NCI-H2107 (cell line): ENCODE data around the gene POLR2C.
A peak's percentile ranks its signal among the peaks of the same experiment; 100 is the strongest.
"Not testable (repeated sequence)": the region's sequence is repeated elsewhere in the genome, so short reads cannot be mapped to it uniquely, and the experiment has no call there.

ENCODE experiments used
- DNase-seq: peaks from one replicate; lab custom pipeline; 2025; lab: John Stamatoyannopoulos, UW

Gene POLR2C

DNA sequence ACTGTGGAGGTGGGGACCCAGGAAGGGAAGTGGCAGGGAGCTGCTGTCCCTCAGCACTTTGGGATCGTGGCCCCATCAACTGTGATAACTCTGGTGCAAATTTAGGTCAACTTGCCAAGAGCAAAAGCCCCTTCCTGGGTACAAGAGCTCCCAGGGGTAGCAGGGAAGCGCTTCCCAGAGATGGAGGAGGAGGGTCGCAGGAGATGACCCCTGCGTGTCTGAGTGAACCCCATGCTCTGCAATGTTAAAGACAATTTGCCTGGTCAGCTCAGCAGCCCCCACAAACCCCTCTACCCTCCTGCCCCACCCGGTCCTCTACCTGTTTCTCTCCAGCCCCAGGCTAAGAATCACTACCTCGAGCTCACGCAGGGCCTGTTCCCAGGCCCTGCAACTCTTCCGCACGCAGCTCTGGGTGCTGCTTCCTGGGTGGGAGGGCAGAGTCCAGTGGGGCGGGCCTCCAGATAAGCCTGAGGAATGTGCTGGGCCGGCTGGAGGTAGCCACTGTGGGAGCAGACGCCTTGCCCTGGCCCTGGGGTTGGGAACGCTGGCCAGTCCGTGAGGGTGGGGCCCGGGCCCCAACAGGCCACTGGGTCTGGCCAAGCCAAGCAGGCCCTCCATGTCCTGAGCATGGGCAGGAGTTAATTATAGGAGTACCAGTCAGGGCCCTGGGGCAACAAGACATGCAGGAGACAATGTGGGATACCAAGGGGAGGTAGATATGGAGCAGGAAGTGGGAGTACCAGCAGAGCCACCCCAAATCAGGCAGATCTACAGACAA lies 17.7 kb downstream of the POLR2C start:
- no peak for DNase-seq

DNA sequence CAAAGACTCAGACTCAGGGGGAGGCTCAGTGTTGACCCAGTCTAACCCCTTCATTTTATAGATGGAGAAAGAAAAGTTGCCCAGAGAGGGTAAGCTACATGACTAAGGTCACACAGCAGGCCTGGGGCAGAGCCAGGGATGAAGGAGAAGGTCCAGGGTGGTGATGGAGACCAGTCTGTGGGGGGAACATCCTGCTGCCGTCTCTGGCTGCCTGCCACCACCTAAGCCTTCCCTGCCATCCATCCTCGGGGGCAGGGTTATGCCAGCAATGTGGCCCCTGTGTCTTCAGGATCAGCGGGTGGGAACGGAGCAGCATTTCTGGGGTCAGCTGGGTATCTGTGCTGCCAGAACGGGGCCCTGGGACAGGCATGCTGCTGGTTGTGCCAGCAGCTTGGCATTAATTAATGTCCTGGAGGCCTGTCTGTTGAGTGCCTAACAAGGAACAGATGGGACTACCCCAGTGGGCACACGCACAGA lies 18.3 kb downstream of the POLR2C start:
- no peak for DNase-seq

DNA sequence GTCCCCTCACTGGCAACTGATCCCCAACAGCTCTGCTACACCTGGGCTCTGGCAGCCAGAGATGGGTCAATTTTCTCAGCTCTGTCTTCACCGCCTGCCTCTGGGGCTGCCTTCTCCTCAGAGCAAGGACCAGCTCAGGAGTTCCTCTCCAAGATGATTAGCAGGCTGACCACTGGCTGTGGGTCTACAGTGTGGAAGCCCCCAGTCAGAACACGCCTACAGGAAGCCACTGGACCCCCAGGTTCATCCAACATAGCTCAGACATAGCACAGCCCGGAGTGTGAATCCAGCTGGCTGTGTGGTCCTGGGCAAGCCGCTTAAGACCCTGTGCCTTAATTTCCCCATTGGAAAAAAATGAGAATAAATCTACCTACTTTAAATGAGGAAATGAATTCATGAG lies 18.9 kb downstream of the POLR2C start:
- no peak for DNase-seq

DNA sequence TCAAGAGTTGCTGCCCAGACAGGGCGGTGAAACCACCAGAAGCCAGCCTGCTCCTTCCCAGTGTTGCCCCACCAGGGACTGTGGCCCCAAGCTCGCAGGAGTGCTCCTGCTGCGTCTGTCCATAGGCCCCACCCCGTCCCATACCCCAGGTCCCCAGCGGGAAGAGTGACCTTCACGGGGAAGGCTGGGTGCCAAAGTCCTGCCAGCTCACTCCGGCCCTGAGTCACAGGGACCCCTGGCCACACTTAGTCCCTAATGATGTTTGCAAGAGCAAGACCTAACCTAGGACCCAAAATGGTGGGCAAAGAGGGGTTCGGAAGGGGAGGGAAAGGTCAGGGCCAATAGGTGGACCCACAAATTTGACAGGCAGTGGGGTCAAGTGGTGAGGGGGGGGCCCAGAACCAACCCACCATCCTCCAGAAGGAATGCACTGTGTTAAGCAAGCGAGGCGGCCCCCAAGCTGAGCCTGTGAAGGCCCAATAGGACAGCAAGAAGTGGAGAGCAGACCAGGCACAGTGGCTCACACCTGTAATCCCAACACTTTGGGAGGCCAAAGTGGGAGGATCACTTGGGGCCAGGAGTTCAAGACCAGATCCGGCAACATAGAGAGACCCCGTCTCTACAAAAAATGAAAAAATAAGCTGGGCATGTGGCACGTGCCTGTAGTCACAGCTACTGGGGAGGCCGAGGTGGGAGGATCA lies 20.5 kb downstream of the POLR2C start:
- DNase-seq = no peak

DNA sequence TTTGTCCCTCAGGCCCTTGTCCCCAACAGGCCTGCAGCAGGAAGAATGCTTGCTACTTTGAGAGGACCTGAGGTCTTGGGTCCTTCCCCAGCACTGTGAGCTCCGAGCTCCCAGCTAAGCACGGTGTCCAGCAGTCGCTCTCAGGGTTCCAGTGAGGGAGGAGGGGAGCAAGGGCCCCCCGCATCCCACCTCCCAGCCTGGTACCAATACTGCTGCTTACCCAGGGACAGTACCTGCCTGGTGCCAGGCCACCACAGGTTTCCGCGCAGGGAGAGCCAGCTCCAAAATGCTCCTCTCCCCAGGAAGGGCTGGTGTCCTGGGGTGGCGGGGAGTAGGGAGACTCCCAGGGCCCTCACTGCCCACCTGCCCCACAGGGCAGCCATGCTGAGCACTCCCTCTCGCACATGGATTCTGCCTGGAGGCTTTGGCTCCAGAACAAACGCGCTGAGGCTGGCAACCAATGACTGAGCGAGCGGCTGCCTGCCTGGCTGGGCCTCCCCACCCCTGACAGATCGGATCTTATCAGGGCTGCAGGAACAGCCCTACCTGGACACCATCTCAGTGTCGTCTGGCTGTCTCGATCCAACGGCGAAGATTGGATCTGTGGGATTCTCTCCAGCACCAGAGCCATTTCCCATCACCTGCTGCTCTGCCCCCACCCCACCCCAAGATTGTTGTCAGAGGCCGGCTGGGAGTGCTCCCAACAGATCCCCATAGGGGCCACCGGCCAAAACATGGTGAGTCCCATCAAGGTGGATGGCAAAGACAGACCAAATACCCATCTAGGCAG lies 21.4 kb downstream of the POLR2C start:
- DNase-seq = no peak

DNA sequence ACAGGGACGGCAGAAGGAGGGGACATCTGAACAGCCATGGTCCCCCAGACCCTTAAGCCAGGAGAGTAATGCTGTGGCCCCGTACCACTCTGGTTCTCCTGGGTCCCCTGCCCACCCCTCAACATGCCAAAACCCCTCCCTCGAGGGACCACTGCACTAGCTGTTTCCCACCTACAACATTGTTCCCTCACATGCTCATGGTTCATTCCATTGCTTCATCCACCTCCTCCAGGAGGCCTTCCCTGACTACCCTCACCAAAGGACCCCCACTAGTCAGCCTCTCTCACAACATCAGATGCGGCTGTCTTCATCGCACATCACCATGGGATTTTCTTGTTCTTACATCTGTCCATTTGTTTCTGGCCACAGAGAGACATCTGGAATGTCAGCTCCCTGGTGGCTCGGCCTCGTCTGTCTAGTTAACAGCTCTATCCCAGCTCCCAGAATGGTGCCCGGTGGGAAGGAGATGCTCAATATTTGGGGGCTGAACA lies 22.1 kb downstream of the POLR2C start:
- DNase-seq = no peak

DNA sequence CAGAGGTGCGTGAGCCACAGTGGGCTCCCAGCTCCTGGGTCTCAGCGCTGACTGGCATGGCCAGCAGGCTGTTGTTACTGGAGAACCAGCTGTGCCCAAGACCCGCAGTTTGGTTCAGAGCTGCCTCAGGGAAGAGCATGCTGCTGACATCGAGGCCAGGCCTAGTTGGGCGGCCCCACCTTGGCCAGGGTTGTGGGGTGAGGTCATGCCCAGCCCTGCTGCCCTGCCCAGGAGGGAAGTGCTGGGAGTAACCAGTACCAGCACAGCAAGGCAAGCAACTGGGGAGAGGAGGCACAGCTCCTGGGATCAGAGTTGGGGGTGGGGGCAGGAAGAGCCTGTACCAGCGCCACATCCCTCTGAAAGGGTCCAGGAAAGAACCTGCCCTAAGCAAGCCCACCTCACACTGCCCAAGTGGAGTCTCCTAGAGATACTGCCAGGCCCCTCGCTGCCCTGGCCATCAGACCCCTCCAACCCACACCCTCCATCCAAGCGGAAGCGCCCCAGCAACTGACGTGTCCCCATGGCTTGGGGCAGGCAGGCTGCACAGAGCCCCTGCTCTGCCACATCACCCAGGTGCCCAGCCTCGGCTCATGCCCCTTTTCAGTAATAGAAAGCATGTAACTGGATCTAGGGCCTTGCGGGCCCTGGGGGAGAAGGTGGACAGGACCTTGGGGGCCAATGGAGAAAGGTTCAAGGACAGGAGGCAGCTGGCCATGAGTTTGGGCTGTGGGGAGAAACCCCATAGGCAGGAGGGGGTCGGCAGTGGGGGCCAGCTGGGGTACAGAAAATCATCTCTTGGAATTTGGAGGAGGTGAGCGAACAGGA lies 22.8 kb downstream of the POLR2C start:
- no peak for DNase-seq

DNA sequence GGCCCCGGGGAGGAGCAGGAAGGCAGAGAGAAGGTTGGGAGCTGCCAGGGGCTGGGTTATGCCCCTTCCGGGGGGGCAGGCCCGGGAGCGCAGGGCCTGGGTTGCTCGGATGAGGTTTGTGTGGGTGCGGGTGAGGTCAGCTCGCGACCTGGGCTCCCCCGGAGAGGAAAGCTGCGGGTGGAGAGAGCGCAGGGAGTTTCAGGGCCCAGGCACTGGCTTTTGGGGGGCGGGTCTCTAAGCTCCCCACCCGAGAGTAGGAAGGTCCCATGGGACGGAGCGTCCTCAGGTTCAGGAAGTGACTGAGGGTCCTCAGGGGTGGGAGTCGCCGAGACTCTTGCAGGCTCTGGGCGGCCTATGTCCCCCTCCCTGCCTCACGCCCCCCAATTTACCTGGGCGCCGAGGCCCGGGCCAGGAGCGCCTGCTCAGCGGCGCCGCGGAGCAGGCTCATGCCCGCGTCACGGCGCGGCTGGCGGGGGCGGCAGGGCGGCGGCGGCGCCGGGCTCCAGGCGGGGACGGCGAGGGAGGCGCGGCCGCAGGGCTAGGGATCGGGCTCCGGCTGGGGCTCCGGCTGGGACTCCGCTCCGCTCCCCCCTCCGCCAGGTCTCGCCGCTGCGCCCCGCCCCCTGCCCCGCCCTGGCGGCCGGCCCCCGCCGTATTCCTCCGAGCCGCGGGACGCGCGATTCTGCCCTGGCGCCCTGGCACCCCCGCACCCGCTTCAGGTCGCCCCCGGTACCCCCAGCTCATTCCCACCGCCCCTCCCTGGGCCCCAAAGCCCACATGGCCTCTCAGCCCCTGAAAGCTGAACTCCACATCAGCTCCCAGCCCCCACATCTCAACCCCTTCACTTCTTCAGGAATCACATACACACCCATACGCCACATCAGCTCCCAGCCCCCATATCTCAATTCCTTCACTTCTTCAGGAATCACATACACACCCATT lies 23.7 kb downstream of the POLR2C start, which contains the start of gene DOK4:
DOK4 (minus strand) TSS at position 578 of the 942 bp plus-strand sequence. CDS start 6,986 bp downstream, outside the sequence.
- DNase-seq = peak; percentile 60

DNA sequence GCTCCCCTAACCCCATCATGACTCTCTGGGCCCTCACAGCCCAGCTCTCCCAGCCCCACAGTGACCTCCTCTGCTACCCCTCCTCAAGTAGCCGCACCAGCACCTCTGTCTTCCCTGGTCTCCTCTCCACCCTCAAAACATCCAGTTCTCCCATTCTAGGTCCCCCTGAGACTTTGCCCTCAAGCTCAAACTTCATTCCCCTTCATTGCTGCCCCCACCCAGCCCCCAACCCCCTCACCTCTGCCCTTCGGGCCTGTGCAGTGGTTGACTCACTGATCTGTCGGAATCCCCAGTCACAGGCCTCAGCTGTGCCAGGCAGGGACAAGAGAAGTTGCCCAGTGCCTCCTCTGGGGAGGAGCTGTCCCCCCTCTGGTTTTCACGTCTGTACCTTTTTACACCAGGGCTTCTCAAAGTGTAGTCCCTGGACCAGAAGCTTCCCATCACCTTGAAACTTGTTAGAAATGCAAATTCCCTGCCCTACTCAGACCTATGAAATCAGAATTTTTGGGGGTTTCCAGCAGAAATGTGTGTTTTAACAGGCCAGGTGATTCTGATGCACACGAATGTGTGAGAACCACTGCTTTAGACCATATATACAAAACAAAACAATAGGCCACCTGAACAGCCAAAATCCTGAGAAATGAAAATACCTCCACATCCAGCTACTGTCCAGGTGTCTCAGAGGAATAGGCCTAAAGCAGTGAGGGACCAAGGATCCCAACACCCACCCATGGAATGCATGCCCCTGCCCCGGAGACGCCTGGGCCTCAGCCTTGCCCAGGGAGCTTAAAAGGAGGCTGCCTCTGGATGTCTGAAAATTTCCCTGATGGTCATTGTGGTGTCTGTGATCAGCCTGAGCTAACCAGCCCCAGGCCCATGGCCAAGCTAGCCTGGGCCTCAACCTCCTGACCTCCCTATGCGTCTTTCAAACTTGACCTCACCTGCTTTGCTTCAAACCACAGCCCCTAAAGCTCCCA lies 24.7 kb downstream of the POLR2C start:
- no peak for DNase-seq

DNA sequence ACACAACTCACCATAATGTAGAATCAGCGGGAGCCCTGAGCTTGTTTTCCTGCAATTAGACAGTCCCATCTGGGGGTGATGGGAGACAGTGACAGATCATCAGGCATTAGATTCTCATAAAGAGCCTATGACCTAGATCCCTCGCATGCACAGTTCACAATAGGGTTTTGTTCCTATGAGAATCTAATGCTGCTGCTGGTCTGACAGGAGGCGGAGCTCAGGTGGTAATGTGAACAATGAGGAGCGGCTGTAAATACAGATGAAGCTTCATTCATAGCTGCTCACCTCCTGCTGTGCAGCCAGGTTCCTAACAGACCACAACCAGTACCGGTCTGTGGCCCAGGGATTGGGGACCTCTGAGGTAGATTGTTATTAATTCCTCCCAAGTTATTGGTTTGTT lies 26.8 kb downstream of the POLR2C start:
- DNase-seq = no peak

DNA sequence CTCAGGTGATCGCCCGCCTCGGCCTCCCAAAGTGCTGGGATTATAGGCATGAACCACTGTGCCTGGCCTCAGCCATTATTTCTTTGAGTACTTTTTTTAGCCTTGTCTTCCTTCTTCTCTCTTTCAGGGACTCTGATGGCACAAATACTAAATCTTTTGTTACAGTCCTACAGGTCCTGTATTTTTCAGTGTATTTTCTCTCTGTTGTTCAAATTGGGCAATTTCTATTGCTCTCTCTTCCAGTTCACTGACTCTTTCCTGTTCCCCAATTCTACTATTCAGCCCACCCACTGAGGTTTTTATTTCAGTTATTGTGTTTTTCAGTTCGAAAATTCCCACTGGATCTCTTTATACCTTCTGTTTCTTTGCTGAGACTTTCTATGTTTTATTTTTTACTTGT lies 31.3 kb downstream of the POLR2C start:
- DNase-seq = no peak

DNA sequence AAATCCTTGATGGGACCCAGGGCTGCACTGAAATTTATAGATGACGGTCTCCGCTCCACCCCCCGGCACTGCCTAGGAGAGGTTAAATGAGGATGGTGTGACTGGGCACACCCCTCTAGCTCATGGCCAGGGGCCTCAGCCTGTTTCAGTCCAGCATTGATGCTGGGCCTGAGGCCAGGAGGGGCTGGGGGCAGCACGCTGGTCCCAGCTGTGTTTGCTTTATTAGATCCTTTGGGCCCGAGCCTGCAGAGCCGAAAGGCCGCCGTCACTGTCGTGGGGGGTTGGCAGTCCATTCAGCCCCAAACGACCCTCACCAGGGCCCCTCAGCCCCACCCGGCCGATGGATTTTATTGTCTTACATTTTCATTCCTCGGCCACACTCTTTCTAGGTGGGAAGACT lies 34.6 kb downstream of the POLR2C start:
- DNase-seq = no peak

DNA sequence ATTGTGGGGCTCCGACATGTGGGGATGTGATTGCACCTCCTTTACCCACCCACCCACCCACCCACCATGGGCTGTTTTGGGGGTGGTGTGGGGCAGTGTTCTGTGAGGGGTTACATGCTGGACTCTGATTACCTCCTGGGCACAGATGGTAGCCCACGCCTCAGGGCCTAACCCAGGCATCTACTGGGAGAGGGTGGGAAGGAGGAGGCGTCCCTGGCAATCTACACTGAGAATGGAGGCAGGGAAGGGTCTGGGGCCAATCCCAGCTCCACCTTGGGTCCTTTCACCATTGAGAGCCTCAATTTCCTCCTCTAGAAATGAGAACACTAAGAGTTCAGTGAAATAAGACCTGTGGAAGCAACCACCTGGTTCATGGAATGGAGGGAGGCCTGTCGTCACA lies 35.6 kb downstream of the POLR2C start:
- no peak for DNase-seq

DNA sequence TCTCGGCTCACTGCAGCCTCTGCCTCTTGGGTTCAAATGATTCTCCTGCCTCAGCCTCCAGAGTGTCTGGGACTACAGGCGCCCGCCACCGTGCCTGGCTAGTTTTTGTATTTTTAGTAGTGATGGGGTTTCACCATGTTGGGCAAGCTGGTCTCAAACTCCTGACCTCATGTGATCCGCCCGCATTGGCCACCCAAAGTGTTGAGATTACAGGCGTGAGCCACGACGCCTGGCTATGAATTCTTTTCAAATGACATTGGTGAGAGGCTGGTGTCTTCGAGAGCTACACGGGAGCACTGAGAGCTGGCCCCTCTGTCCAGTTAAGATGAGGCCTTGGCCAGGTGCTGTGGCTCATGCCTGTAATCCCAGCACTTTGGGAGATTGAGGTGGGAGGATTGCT lies 37.5 kb downstream of the POLR2C start:
- not testable (repeated sequence) for DNase-seq

DNA sequence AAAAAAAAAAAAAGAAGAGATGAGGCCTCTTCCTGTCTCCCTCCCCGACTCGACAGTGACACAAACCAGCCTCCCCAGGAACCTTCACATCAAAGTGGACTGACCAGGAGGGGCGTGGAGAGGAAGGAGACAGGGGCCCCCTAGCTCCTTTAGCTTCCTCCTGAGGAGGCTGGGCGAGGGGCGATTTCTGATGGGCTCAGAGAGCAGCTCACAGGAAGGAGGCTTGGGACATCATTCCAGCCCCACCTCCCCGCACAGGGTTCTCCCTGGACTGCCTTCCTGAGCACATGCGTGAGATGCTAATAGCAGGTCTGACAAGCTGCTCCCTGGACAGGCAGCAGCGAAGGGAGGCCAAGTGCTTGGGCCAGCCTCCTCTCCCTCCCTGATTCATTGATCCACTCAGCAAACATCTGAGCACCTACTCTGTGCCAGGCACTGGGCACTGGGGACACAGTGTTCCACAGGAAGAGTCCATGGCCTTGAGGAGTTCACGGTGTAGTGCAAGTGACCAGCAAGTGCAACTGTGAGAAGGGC lies 38.2 kb downstream of the POLR2C start:
- no peak for DNase-seq

DNA sequence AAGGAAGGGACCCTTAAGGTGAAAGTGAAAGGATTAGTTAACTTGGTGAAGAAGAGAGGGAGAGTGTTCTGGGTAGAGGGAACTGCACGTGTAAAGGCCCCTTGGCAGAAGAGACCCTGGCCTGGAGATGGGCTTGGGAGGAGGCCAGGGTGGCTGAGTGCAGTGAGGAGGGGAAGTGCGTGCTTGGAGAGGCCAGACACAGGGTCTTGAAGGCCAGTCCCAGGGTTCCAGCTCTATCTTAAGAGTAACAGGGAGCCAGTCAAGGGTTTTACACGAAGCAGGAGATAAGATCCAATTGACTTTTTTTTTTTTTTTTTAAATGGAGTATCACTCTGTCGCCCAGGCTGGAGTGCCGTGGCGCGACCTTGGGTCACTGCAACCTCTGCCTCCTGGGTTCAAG lies 39.0 kb downstream of the POLR2C start:
- DNase-seq = no peak

DNA sequence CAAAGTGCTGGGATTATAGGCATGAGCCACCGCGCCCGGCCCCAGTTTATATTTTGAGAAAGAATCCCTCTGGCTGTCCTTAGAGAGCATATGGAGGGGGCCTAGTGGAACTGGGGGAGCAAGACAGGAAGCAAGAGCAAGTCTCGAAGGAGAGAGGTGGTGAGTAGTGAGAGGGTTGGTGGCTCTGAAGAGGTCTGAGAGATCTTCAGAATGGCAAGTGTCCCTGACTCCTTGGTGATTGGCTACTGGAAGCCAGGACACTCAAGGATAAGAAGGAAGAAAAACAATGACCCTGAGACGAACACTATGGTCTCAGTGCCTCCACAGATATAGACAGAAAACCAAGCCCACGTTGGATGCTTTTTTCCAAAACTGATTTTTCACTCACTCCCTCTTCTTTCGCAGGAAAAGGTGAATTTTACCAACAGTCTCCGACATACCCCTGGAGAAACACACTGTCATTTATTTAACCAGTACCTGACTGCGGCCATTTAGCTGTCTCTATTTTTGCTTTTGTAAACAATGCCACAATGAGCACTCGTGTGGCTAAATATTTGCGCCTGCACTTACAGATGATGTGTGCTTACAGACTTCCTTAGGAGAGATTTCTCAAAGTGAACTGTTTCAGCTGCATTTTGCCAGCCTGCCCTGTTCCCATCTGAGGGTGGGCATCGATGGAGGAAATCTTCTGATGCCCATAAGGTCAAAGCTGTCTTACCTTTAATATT lies 39.7 kb downstream of the POLR2C start:
- DNase-seq = no peak

DNA sequence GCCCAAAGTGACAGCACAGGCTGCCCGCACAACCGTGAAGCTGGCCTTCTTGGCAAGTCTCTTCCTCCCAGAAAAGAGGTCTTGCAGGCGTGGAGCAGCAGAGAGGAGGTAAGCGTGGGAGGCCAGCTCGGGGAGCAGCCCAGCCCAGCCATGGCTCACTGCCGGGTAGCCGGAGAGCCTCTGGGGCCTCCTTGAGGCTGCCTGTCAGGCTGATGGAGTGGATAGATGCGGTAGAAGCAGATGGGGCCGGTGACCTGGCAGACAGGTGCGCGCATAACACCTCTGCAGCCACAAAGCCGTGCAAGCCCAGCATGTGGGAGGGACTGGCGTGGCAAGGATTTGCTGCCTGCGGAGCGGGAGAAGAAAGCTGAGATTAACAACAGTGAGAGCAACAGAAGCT lies 40.9 kb downstream of the POLR2C start:
- DNase-seq = peak; percentile 70
